SU-DHL-6 (cell line): ENCODE measurements around the gene OR6C2.

Experiments
- CTCF ChIP-seq: fragments of 200-600 bp; sonication (generic); IDR thresholded peaks from one replicate; pipeline ENCODE4 v1.5.1; 2017; ENCODE audit warnings: antibody characterized with exemption, mild to moderate bottlenecking, low read length, moderate library complexity; ENCODE audit not compliant: insufficient read depth, poor library complexity, severe bottlenecking
- EZH2phosphoT487 ChIP-seq: fragments of 200-600 bp; sonication (generic), shearing (Covaris generic); conservative IDR thresholded peaks from 2 replicates; pipeline ENCODE4 v1.6.1; 2018; ENCODE audit warnings: mild to moderate bottlenecking, antibody characterized with exemption, low read length, moderate library complexity, mixed read lengths

- no peak for TF ChIP-seq CTCF
- TF ChIP-seq EZH2phosphoT487: no peak
Observed at GRCh38 chr12:55428331-55429243, 15.3 kb upstream of the OR6C2 start.
